Pancreas (tissue), 10 donors: Measurements from ENCODE around the gene RNF149. TPM values are rescaled to one million over a fixed set of nuclear protein-coding genes. Genes with fewer than 3 reads are reported as not detected.

Experiments used
- ATAC-seq, 4 donors: fragments of 200-7000 bp; cut with Tn5 transposase; one replicate each; pipeline versions ENCODE4 v1.8.0 to v1.9.1; 2020; ENCODE audit warnings: mild to moderate bottlenecking in 4 of 4, moderate library complexity in 4 of 4
- DNase-seq, 6 donors: peaks; one replicate each; pipeline ENCODE4 v3.0.0-alpha.2; 2020
- FAIRE-seq: peaks from 2 replicates; lab custom pipeline; 2012; peaks lifted over from hg19 to GRCh38; lab: Jason Lieb, UNC
- H3K27ac ChIP-seq, 4 donors: fragments of 200-600 bp; sonication (generic); 1 replicate in 3 of 4; 2 replicates in 1 of 4; pipeline versions ENCODE4 v1.5.0 to v1.8.0; 2020
- H3K27me3 ChIP-seq, 4 donors: fragments of 200-600 bp; one replicate each; pipeline ENCODE4 v1.8.0; 2021
- H3K36me3 ChIP-seq, 3 donors: fragments of 200-600 bp; sonication (generic) in 1 of 3; one replicate each; pipeline versions ENCODE4 v1.5.0 to v1.8.0; 2020 to 2021
- H3K4me1 ChIP-seq, 3 donors: fragments of 200-600 bp; one replicate each; pipeline ENCODE4 v1.8.0; 2021
- H3K4me3 ChIP-seq, 4 donors: fragments of 200-600 bp; sonication (generic) in 2 of 4; one replicate each; pipeline versions ENCODE4 v1.5.0 to v1.8.0; 2020 to 2021
- H3K9me3 ChIP-seq, 4 donors: fragments of 200-600 bp; one replicate each; pipeline ENCODE4 v1.8.0; 2021
- CTCF ChIP-seq, 4 donors: fragments of 200-600 bp; sonication (generic) in 3 of 4; IDR thresholded peaks; one replicate each; pipeline versions ENCODE4 v1.5.0 to v1.8.0; 2021; ENCODE audit warnings: antibody characterized with exemption in 4 of 4
- whole genome bisulfite sequencing, 2 donors: extraction: QIAGEN DNeasy Blood & Tissue Kit; methylation state at CpG; one replicate each; pipeline ENCODE4 v1.1.7; 2013; 5-methylcytosine and 5-hydroxymethylcytosine counted together
- intact Hi-C, 3 donors: fragments of 100-400 bp; cut with DNase I; formaldehyde crosslinking; loops; one replicate each; pipeline versions ENCODE4 v1.11.1 to v1.14.2; 2022
- polyA plus RNA-seq, 2 donors: library from polyadenylated mRNA; stranded (reverse); fragments of 200-250 nt; gene quantifications; one replicate each; pipeline ENCODE4 v1.2.3, GENCODE V29; 2013
- total RNA-seq, 6 donors: library from RNA; stranded (reverse); fragmentation: NEBNext Ultra II Directional in 4 of 6; extraction: Animal tissue kit (Norgen Biotek cat#: 25700) in 4 of 6; gene quantifications; one replicate each; pipeline versions ENCODE4 v1.2.1 to v1.2.4, GENCODE V29; 2021 to 2023
- donor health status: healthy with polysubstance abuse.
- donor health status: DM: no; HTN: no; CAD: no; lungs with moderate emphysema.
- donor health status: DM: no; HTN: no; CAD: no.
- donor health status: control.
- donor health status: control.
- donor health status: Bipolar disorder and iron deficiency.
- donor health status: DM: yes; HTN: yes; CAD: no.
- donor health status: DM: no; HTN: no; CAD: no.
- donor health status: DM: no; HTN: no; CAD: no.
- donor health status: DM: yes; HTN: yes; CAD: no.

RNF149 gene
- total and polyA plus RNA-seq, 8 donors = 18.8 to 36.9 (median 25.3) TPM

GRCh38 chr2:101341421-101341820, 32.9 kb upstream of the RNF149 start:
- no peak for FAIRE-seq
- ATAC-seq = no peak
- 76 to 83% methylated on average over 7 of the region's 7 CpGs for WGBS, 2 donors
- no peak for DNase-seq
- H3K36me3 ChIP-seq = no peaks in the 10 kb centered on the region
- no peaks in the 10 kb centered on the region for H3K27me3 ChIP-seq
- no peaks in the 10 kb centered on the region for H3K4me1 ChIP-seq
- H3K4me3 ChIP-seq = no peak overlapping the region
- intact Hi-C loops = loop anchor here in 1 of 3 donors (10.0 kb wide), 1 partner anchor 493 kb away; no protein-coding TSS in a partner anchor
- TF ChIP-seq CTCF (IDR thresholded peaks at IDR 0.05) = no peak
- H3K9me3 ChIP-seq = no peaks in the 10 kb centered on the region
- no peak overlapping the region for H3K27ac ChIP-seq

GRCh38 chr2:101340141-101340551, 31.6 kb upstream of the RNF149 start:
- H3K27me3 ChIP-seq = no peaks in the 10 kb centered on the region
- WGBS, 2 donors = 84 to 92% methylated on average over 1 of the region's 1 CpG
- TF ChIP-seq CTCF (IDR thresholded peaks at IDR 0.05) = no peak
- FAIRE-seq (no peak), DNase-seq (no peak), ATAC-seq (peak in 1 of 4 donors; percentile 51)
- H3K4me3 ChIP-seq = no peak overlapping the region
- no peaks in the 10 kb centered on the region for H3K36me3 ChIP-seq
- no peak overlapping the region for H3K27ac ChIP-seq
- H3K4me1 ChIP-seq = no peaks in the 10 kb centered on the region
- no peaks in the 10 kb centered on the region for H3K9me3 ChIP-seq
- intact Hi-C loops = loop anchor here in 1 of 3 donors (10.0 kb wide), 1 partner anchor 495 kb away; no protein-coding TSS in a partner anchor

- no peak for TF ChIP-seq CTCF (IDR thresholded peaks at IDR 0.05)
- Histone ChIP-seq H3K27ac (no peak overlapping the region), H3K36me3 (no peaks in the 10 kb centered on the region), H3K9me3 (no peaks in the 10 kb centered on the region), H3K4me1 (no peaks in the 10 kb centered on the region), H3K4me3 (no peak overlapping the region), H3K27me3 (no peaks in the 10 kb centered on the region)
- no peak for DNase-seq
- ATAC-seq = no peak
- intact Hi-C loops = no loop called here
- FAIRE-seq = no peak
- 73 to 75% methylated on average over 4 of the region's 4 CpGs for WGBS, 2 donors
These were observed 30.9 kb upstream of the RNF149 start for GRCh38 chr2:101339266-101339880.

GRCh38 chr2:101337877-101338276, 29.4 kb upstream of the RNF149 start:
- FAIRE-seq (no peak), DNase-seq (no peak), ATAC-seq (no peak)
- H3K36me3 ChIP-seq = no peaks in the 10 kb centered on the region
- no peak overlapping the region for H3K27ac ChIP-seq
- no peak for TF ChIP-seq CTCF (IDR thresholded peaks at IDR 0.05)
- intact Hi-C loops = no loop called here
- WGBS, 2 donors = 31 to 47% methylated on average over 2 of the region's 2 CpGs
- H3K4me1 ChIP-seq = no peaks in the 10 kb centered on the region
- no peak overlapping the region for H3K4me3 ChIP-seq
- H3K9me3 ChIP-seq = no peaks in the 10 kb centered on the region
- no peaks in the 10 kb centered on the region for H3K27me3 ChIP-seq
